HG03135 (cell line): Measurements from ENCODE around the gene PTPN2.
"Not testable (repeated sequence)": the region's sequence is repeated elsewhere in the genome, so short reads cannot be mapped to it uniquely, and the experiment has no call there.

Source experiments
- ATAC-seq: cut with Tn5 transposase; IDR thresholded peaks from one replicate; pipeline ENCODE4 v1.9.1; 2021; ENCODE audit warnings: mild to moderate bottlenecking, moderate library complexity; ENCODE audit not compliant: unreplicated experiment

PTPN2 gene

DNA sequence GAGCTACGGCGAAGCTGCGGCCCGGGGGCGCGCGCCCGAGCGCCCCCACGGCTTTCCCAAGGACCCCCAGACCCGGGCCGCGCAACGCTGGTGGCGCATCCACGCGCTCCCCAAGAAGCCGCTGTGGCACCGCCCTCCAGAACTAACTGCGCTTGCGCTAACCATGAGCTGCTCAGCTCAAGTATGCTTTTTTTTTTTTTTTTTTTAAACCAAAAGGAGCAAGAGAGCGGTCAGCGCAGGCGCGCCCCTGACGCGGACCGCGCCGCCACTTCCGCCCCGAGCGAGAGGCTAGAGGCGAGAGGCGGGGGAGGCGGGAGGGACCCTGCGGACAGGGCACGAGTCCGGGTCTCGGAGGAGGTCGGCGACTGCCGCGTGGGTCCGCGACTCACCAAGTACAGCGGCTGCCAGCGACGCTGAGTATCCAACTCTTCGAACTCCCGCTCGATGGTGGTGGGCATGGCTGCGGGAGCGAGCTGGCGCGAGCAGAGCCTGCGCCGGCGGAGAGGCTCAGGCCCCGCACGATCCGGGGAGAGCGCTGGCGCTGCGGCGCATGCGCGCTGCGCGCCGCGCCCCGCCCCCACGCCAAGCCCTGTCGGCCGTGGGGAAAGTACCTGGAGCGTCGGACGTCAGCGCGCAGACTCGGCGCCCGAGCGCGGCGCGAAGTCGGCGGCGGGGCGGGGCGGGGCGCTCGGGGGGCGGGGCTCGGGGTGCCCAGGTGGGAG, at the start of gene PTPN2:
PTPN2 (minus strand) TSS at position 554 of the 722 bp plus-strand sequence; CDS start at position 458, 96 bp downstream.
- peak; percentile 65 for ATAC-seq

DNA sequence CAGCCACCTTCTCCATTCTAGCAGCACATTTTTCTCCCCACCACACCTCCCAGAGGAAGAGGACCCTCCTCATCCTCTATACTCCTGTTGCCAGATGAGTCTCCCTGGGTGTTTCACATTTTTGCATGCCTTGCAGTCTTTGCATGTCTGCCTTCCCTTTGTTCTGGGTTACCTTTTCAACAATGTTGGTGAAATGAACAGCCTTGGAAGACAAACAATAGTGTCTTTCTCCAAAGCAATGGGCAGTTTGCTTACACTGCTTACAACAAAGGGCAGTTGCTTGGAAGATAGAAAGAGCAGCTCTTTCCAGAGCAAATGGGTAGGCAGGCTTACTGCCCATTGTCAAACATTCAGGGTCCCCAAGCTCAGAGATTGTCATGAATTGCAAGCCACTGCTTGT, 49.3 kb upstream of the PTPN2 start:
- ATAC-seq: no peak

DNA sequence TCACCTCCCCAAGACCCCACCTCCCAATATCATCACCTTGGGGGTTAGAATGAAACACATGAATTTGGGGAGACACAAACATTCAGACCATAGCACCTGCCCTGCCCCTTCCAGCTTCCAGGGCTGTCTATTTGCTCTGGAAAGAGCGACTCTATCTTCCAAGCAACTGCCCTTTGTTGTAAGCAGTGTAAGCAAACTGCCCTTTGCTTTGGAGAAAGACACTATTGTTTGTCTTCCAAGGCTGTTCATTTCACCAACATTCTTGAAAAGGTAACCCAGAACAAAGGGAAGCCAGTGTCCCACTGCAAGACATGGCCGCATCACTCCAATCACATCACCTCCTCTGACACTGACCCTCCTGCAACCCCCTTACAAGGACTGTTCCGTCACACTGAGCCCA, 46.9 kb upstream of the PTPN2 start:
- ATAC-seq: no peak

DNA sequence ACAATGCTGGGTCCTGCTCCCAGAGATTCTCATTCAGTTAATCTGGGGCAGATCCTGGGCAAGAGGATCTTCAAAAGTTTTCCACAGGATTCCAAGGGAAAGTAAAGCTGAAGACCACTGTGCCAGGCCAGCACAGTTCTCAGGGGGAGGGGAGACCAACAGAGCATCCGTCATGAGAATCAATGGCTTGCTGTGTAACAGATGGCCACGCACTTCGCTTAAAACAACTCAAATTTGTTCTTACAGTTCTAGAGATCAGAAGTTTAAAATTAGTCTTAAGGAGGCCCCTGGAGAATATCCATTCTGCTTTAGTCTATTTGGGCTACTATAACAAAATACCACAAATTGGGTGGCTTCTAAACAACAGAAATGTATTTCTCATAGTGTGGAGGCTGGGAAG, 46.3 kb upstream of the PTPN2 start:
- ATAC-seq: no peak

DNA sequence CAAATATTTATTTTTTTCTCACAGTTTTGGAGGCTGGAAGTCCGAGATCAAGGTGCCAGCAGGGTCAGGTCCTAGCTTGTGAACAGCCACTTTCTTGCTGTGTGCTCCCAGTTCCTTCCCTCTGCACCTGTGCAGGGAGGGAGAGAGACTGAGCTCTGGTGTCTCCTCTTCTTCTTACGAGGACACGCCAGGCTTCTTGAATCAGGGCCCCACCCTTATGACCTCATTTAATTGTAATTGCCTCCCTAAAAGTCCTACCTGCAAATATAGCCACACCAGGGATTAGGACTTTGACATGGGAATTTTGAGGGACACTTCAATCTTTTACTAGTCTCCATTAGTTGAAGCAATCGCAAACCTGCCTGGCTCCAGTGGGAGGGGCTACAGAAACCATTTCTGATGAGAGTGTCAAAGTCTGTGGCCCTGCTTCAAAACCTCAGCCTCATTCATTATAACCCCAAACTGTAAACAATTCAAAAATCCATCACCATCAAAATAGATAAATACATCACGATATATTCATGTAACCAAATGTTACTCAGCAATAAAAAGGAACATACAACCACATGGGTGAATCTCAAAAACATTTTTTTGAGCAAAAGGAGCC, 45.5 kb upstream of the PTPN2 start:
- no peak for ATAC-seq

DNA sequence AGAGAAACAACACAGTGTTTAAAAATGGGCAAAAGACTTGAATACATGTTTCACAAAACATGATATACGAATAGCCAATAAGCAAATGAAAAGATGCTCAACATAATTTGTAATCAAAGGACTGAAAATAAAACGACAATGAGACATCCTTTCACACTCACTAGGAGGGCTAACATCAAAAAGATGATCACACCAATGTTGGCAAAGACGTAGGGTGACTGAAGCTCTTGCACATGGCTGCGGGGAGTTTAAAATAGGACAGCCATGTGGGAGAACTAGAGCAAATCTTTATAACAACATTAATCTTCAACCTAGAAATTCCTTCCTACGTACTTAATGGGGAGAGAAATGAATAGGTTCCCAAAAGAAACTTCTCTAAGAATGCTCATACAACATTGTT, 44.6 kb upstream of the PTPN2 start:
- no peak for ATAC-seq

DNA sequence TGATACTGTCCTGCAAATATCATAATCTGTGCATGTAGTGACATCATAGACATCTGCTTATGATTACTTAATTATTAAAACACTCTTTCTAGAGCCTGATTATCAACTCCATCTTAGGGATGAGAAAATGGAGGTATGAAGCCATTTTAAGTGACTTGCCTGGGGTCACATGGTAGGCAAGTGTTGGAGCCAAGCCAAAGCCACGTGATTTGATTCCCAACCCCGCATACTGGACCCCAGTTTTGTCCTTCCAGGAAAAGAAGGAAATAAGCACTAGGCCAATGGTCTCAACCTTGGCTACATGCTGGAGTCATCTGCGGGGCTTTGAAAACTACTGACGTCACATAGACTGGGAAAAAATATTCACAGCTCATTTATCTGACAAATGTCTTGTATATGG, 44.2 kb upstream of the PTPN2 start:
- no peak for ATAC-seq

DNA sequence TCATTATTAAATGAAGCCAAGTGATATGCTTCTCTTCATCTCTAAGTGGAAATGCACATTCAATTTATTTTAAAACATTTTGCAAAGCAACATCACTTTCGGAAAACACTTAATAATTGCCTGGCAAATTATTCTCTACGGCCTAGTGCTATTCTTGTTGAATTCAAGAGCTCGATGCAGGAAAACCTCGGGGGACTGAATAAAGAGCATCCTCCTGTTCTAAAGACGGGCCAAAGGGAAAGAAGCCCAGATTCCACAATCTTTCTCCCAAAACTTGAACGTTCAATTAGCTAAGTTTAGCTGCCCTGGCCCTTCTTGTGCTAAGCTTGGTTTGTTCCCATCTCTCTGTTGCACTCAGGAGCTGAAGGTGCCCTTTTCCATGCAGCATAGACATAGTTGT, 40.6 kb upstream of the PTPN2 start:
- no peak for ATAC-seq

DNA sequence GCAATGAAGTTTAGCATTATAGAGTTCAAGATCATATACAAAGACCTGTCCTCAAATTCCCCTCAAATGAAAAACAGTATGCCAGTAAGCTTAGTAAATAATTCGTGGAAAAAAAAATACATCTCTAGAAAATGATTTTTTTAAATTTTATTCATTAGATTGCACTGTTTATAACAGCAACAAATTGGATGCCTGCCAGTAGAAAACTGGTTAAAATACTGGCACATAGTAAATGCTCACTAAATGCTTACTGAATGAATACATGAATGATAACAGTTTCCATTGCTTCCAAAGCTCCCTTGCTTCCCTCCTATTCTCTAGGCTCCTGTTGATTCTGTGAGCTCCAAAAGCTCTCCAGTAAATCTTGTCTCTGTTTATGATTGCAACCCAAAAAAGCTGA, 38.2 kb upstream of the PTPN2 start:
- ATAC-seq: no peak

DNA sequence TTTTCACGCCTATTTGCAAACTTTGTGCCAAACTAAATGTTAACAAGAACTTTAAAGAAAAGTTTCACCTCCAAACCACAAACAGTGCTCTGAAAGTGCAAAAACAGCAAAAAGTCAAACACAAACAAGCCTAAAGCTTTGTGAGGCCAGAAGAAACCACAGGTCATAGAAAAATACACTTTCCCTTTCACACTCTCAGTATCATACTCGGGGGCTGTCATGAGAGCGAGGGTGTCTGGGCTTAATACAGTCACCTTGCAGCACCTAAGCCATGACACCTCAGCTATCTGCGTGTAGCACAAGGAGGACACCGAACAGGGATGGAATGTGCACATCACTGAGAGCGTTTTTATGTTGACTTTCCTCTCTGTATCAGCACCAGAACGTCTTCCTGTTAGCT, 37.1 kb upstream of the PTPN2 start:
- ATAC-seq: no peak

DNA sequence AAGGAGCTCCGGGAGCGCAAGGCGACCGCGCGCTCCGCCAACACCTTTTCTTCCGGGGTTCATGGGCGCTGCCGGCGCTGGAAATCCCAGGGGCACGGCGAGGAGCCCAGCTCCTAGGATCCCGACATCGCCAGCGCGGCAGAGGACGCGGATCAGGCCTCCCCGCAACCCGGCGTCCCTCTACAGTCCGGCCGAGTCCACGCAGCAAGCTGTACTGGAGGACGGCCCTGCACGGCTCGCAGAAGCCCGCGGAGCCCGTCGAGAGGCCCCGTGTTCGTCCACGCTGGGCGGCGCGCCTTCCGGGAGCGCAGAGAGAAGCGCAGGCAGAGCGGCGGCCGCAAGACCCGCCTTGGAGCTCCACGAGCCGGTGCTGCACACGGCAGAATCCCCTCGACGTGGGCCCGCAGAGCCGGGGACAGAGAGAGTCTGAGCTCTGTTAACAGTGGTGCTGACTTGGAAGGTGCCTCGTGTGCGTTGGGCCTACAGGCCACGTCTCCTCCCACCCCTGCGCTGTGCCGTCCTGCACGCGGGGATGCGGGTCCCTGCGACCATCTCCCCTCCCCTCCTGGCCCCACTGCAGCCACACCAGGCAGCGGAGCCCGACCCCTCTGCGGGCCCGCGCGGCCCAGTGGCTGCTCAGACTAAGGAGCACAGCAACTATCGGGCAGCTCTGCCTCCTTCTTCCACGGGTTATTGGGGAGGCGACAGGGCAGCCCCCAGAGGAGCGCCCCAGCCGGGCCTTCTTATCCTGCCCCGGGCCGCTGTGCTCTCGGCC, 28.1 kb upstream of the PTPN2 start:
- ATAC-seq: no peak

DNA sequence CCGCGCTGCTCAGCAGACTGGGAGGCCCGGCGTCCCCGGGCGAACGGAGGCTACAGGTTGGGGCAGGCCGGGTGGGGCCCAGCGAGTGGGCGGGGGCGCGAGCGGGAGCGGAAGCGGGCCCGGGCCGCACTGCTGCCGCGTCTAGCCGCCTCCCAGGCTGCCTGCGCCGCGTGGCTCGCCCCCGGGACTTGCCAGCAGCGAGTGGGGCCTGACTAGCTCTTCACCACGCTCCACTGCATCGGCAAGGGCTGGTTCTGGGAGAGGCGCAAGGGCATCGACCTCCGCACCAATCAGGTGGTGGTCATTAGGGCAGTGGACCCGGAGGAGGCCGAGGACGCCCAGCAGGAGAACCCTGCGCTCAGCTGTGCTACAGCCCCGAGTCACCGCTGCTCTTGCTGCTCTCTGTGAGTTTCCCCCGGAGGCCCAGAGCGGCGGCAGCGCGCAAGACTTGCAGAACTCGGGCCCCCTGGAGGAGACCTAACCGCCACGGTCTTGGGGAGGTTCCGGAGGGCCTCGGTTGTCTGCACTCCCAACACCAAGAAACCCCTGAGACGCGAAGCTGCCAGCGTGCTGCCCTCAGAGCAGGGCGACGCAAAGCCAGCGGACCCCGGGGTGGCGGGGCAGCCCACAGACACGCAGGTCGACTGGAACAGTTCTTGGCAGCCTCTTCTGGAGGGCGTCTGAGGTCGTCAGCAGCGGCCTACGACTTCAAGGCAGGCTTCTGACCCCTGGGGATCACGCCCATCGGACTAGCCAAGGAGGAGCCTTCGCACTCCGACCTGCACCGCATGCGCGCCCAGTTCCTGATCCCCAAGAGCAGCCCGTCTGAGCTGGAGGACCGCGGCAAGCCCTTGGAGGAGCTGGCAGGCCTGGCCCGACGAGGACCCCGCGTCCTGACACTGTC, 27.2 kb upstream of the PTPN2 start:
- no peak for ATAC-seq

DNA sequence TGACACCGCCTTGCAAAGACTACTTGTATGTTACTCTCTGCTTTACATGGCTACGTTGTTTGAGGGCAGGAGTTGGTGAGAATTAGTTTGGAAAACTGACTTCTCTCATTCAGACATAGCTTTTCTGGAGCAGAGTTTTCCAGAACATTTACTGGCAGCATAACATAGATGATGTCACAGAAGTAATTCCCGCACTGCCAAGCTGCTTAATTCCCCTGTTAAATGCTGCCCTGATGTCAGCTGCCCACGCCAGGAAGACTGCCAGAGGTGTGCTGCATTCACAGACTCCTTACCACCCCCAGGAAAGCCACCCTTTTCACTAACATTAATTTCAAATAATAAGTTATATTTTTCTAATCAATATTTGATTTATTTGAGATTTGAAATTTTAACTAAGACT, 24.7 kb upstream of the PTPN2 start:
- no peak for ATAC-seq

DNA sequence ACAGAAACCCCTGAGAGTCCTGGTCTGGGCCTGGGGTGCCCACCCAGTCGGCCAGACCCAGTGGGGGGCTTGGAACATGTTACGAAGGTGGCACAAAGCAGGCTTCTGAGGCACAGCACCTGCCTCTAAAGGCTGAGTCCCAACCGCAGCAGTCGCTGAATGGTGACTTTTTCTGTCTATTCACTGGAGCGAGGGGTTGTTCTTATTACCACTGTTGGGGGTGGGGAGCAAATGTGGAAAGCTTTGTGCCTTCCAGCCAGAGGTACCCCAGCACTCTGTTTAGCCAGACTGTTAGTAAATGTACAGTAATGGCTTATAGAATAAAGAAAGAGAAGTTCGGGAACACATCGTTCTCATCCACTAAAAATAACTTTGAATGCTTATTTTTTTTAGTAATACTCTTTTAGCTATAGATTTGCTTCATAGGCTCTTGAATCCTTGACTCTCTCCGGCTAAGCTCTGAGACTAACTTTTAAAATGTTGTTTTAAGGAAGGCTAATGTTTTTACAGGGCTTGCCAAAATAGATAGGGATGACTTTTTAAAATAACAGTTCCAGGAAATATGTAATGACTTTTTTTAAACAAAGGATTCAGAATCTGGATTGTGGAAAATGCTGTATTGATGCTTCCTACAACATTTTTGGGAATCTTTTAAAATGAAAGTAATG, 23.4 kb upstream of the PTPN2 start:
- no peak for ATAC-seq

DNA sequence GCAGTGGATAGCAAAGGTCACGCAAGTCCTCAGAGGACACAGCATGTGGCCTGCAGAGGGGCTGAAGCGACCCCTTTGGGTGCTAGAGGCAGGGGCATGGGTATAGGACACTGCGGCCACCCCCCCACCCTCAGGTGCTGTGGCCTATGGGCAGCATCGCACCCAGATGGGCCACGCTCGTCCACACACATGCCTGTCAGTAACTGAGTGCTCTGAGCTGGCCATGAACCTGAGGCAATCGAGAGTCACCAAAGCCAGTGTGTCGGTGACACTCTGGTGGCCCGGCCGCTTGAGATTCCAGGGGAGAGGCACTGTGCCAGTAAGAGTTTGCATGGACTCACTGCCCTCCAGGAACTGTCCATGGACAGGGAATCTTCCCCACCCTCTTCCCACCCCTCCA, 22.7 kb upstream of the PTPN2 start:
- ATAC-seq: no peak

DNA sequence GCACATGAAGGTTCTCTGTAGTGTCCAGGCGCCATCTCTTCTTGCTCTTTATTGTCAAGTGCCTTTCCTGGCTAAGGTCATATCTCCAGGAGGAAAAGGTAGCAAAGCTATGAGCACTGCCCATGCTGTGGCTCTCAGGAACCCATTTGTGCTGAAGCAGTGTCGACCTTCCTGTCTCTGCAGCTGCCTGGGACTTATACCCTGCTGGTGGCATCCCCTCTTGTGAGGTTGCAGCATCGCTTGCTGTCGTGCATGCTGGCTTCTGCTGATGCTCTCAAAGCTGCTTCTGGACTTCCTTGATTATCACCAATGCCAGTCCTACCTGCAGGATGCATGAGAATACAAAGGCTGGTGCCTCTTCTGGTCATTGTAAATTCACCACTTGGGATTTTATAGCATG, 22.1 kb upstream of the PTPN2 start:
- no peak for ATAC-seq

DNA sequence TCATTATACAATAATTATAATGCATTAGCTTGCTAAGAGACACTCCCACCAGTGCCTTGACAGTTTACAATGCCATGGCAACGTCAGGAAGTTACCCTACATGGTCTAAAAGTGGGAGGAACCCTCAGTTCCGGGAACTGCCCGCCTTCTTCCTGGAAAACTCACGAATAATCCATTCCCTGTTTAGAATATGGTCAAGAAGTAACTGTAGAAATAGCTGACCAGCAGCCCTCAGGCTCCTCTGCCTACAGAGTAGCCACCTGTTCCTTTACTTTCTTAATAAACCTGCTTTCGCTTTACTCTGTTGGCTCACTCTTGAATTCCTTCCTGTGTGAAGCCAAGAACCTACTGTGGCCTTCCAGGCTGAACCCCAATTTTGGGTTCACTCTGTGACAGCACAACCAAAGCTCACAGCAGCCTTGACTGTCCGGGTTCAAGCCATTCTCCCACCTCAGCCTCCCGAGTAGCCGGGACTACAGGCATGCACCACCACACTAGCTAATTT, 20.0 kb upstream of the PTPN2 start:
- ATAC-seq: no peak

DNA sequence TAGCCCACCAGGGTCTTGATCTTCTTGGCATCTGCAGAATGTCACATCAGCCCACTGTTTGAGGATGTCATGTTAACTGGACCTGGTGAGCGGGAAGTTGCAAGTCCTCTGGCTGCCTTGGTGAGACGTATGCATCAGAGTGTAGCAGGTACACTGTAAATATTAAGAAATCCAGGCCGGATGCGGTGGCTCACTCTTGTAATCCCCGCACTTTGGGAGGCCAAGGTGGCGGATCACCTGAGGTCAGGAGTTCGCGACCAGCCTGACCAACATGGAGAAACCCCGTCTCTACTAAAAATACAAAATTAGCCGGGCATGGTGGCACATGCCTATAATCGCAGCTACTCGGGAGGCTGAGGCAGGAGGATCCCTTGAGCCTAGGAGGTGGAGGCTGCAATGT, 17.2 kb upstream of the PTPN2 start:
- ATAC-seq: not testable (repeated sequence)

DNA sequence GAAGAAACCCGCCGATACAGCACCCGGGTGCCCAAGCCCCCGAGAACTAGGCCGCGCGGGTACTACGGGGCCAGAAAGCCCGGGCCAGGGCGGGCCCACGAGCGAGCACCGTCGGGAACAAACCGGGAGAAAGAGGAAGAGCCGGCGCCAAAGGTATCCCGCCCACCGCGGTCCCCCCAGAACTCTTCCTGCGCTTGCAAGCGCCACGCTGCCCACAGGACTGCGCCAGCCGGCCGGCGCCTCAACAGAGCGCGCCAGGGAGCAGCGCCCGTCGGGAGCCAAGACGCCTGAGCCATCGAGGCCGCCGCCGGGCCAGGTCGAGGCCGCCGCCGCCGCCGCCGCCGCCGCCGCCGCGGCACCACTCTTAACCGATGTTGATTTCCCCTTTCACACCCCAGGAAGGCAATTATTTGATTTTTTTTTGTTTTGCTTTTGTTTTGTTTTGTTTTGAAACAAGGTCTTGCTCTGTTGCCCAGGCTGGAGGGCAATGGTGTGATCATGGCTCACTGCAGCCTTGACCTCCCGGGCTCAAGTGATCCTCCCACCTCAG, 12.8 kb upstream of the PTPN2 start:
- ATAC-seq: not testable (repeated sequence)

DNA sequence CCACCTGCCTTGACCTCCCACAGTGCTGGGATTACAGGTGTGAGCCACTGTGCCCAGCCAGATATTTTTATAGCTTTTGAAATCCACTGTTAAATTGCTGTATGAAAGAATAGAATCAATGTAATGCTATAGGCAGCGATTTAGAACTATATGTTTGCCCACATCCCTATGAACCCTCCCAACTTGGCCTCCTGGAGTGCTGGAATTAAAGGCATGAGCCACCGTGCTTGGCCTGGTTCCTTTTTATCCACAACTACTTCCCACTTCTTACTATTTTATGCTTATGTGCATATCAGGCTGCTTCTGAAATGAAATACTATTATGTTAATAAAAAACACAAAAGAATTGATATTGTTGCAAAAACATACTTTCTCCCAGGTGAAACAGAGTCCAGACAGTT, 11.6 kb upstream of the PTPN2 start:
- ATAC-seq: no peak
